A204.1 (cell line): ENCODE results near the gene SBDS.
"Not testable (repeated sequence)": the region's sequence is repeated elsewhere in the genome, so short reads cannot be mapped to it uniquely, and the experiment has no call there.

Experiments used
- FAIRE-seq: peaks from 2 replicates; lab custom pipeline; 2012; peaks lifted over from hg19 to GRCh38; lab: Jason Lieb, UNC

The SBDS gene

GRCh38 chr7:66995050-66995776 lies at the start of gene SBDS:
TSS of gene SBDS (minus strand) at chr7:66995586. CDS start at chr7:66995417, 169 bp downstream.
- FAIRE-seq: peak; percentile 98

GRCh38 chr7:67043559-67043930 lies 48.2 kb upstream of the SBDS start:
- not testable (repeated sequence) for FAIRE-seq

GRCh38 chr7:67042781-67043558 lies 47.6 kb upstream of the SBDS start:
- not testable (repeated sequence) for FAIRE-seq

GRCh38 chr7:67040832-67041231 lies 45.4 kb upstream of the SBDS start:
- peak; percentile 99 for FAIRE-seq

- not testable (repeated sequence) for FAIRE-seq
Observed at GRCh38 chr7:67036432-67037395, 41.3 kb upstream of the SBDS start.

- FAIRE-seq: no peak
Observed at GRCh38 chr7:67033251-67033650, 37.9 kb upstream of the SBDS start.

- not testable (repeated sequence) for FAIRE-seq
Observed at GRCh38 chr7:67031685-67032084, 36.3 kb upstream of the SBDS start.

GRCh38 chr7:67025459-67025858 lies 30.1 kb upstream of the SBDS start:
- not testable (repeated sequence) for FAIRE-seq

GRCh38 chr7:67022511-67022910 lies 27.1 kb upstream of the SBDS start:
- no peak for FAIRE-seq

GRCh38 chr7:67021260-67021659 lies 25.9 kb upstream of the SBDS start:
- no peak for FAIRE-seq

GRCh38 chr7:67019562-67020390 lies 24.4 kb upstream of the SBDS start:
- no peak for FAIRE-seq

GRCh38 chr7:67018940-67019339 lies 23.6 kb upstream of the SBDS start:
- FAIRE-seq: no peak

- not testable (repeated sequence) for FAIRE-seq
Observed at GRCh38 chr7:67017971-67018370, 22.6 kb upstream of the SBDS start.

- FAIRE-seq: not testable (repeated sequence)
Observed at GRCh38 chr7:67014076-67014622, 18.8 kb upstream of the SBDS start.

GRCh38 chr7:67009677-67010076 lies 14.3 kb upstream of the SBDS start:
- not testable (repeated sequence) for FAIRE-seq

GRCh38 chr7:67008260-67008659 lies 12.9 kb upstream of the SBDS start:
- no peak for FAIRE-seq

- FAIRE-seq: no peak
Observed at GRCh38 chr7:67006965-67007364, 11.6 kb upstream of the SBDS start.

GRCh38 chr7:67004145-67004544 lies 8.8 kb upstream of the SBDS start:
- FAIRE-seq: not testable (repeated sequence)

- FAIRE-seq: peak; percentile 98
Observed at GRCh38 chr7:67000601-67001258, 5.3 kb upstream of the SBDS start.

GRCh38 chr7:66996444-66997191 lies 1.2 kb upstream of the SBDS start, which contains the start of gene TYW1:
TSS of gene TYW1 (plus strand) at chr7:66996833. CDS start at chr7:66996979, 146 bp downstream.
- peak; percentile 98 for FAIRE-seq
